B cell (primary cell): ENCODE results near the gene TMEM207. TPM values are rescaled to one million over a fixed set of nuclear protein-coding genes. Genes with fewer than 3 reads are reported as not detected.

Experiments
- ATAC-seq: fragments of 200-7000 bp; cut with Tn5 transposase; one replicate; pipeline ENCODE4 v1.10.0; 2021; ENCODE audit warnings: low read depth, mild to moderate bottlenecking, moderate number of reproducible peaks, moderate library complexity
- CTCF ChIA-PET: fragments of 350-600 bp; sonication (Branson Sonifier 250); formaldehyde crosslinking; loops from one replicate; lab custom pipeline; 2021; ENCODE audit warnings: antibody characterized with exemption, inconsistent platforms; lab: Charles Lee
- POLR2A ChIA-PET: fragments of 350-600 bp; sonication (Branson Sonifier 250); formaldehyde crosslinking; loops from one replicate; lab custom pipeline; 2021; ENCODE audit warnings: antibody characterized with exemption; lab: Charles Lee
- DNase-seq: peaks from one replicate; pipeline ENCODE4 v3.0.0; 2013
- H2AFZ ChIP-seq: 2 replicates; pipeline ENCODE4 v1.6.1; 2012; ENCODE audit warnings: mild to moderate bottlenecking, low read depth, low read length; ENCODE audit not compliant: insufficient read depth, poor library complexity, severe bottlenecking
- H3K27ac ChIP-seq, 2 donors: 1 replicate in 1 of 2; 2 replicates in 1 of 2; pipeline ENCODE4 v1.5.1; 2012 to 2013; ENCODE audit warnings: low read length in 2 of 2, mild to moderate bottlenecking in 2 of 2, moderate library complexity in 1 of 2
- H3K27me3 ChIP-seq, 4 experiments: fragments of 200-600 bp in 1 of 4; sonication (generic) in 1 of 4; replicated peaks in 1 of 4; 1 replicate in 2 of 4; 2 replicates in 2 of 4; pipeline versions ENCODE4 v1.6.1 to v1.7.0; 2013 to 2016; ENCODE audit warnings: low read length in 3 of 4, mild to moderate bottlenecking in 2 of 4, mixed read lengths in 1 of 4, moderate library complexity in 1 of 4; ENCODE audit not compliant: insufficient read depth in 4 of 4, control insufficient read depth in 3 of 4; ENCODE audit errors: control extremely low read depth in 1 of 4
- H3K36me3 ChIP-seq, 2 experiments: replicated peaks in 1 of 2; 1 replicate in 1 of 2; 2 replicates in 1 of 2; pipeline versions ENCODE4 v1.6.1 to v1.7.1; 2013; ENCODE audit warnings: low read length in 1 of 2; ENCODE audit not compliant: insufficient read depth in 2 of 2, control insufficient read depth in 1 of 2; ENCODE audit errors: control extremely low read depth in 1 of 2, extremely low read depth in 1 of 2
- H3K4me1 ChIP-seq, 2 donors: fragments of 200-600 bp in 1 of 2; sonication (generic) in 1 of 2; 1 replicate in 1 of 2; 2 replicates in 1 of 2; pipeline versions ENCODE4 v1.5.1 to v1.6.1; 2013 to 2017; ENCODE audit warnings: low read length in 2 of 2; ENCODE audit not compliant: control insufficient read depth in 2 of 2, insufficient read depth in 2 of 2
- H3K4me2 ChIP-seq: replicated peaks from 2 replicates; pipeline ENCODE3; 2012; ENCODE audit warnings: mild to moderate bottlenecking, low read depth, low read length; ENCODE audit not compliant: poor library complexity, severe bottlenecking
- H3K4me3 ChIP-seq, 5 experiments: fragments of 200-600 bp in 1 of 5; sonication (generic) in 1 of 5; 1 replicate in 3 of 5; 2 replicates in 2 of 5; pipeline versions ENCODE4 v1.5.1 to v1.7.0; 2011 to 2016; ENCODE audit warnings: low read length in 4 of 5, mild to moderate bottlenecking in 4 of 5, low read depth in 2 of 5, control low read depth in 1 of 5, moderate library complexity in 1 of 5; ENCODE audit not compliant: insufficient read depth in 1 of 5; ENCODE audit errors: control extremely low read depth in 1 of 5, extremely low read depth in 1 of 5
- H3K79me2 ChIP-seq: fragments of 200-600 bp; sonication (generic); one replicate; pipeline ENCODE4 v1.6.0; 2016; ENCODE audit warnings: low read length; ENCODE audit not compliant: control insufficient read depth, insufficient read depth
- H3K9ac ChIP-seq: fragments of 200-600 bp; sonication (generic); 2 replicates; pipeline ENCODE4 v1.6.1; 2017; ENCODE audit warnings: mild to moderate bottlenecking, low read length, moderate library complexity
- H3K9me3 ChIP-seq, 3 donors: one replicate each; pipeline versions ENCODE4 v1.6.1 to v1.7.1; 2013; ENCODE audit warnings: low read length in 2 of 3; ENCODE audit not compliant: control insufficient read depth in 2 of 3, insufficient read depth in 1 of 3; ENCODE audit errors: control extremely low read depth in 1 of 3
- H4K20me1 ChIP-seq: 2 replicates; pipeline ENCODE4 v1.6.0; 2012; ENCODE audit warnings: mild to moderate bottlenecking, low read length; ENCODE audit not compliant: insufficient read depth, control insufficient read depth, poor library complexity, severe bottlenecking
- H3K27ac Mint-ChIP-seq: one replicate; pipeline ENCODE4 v1.8.0; 2021; ENCODE audit warnings: mixed read lengths
- H3K27me3 Mint-ChIP-seq: one replicate; pipeline ENCODE4 v1.8.0; 2021; ENCODE audit warnings: mixed read lengths
- H3K4me1 Mint-ChIP-seq: one replicate; pipeline ENCODE4 v1.8.0; 2021; ENCODE audit warnings: mixed read lengths
- H3K4me3 Mint-ChIP-seq: one replicate; pipeline ENCODE4 v1.8.0; 2021; ENCODE audit warnings: mixed read lengths
- H3K9me3 Mint-ChIP-seq: one replicate; pipeline ENCODE4 v1.8.0; 2022; ENCODE audit warnings: mixed read lengths; ENCODE audit not compliant: insufficient read depth
- EZH2 ChIP-seq: IDR thresholded peaks from 2 replicates; pipeline ENCODE4 v1.6.1; 2012; ENCODE audit warnings: borderline replicate concordance, low read depth, mild to moderate bottlenecking, moderate library complexity, low read length; ENCODE audit not compliant: insufficient read depth, poor library complexity, severe bottlenecking
- WGBS: methylation state at CpG from one replicate; pipeline ENCODE4 v1.1.5; 2013; ENCODE audit warnings: missing lambda C conversion rate; ENCODE audit not compliant: insufficient coverage; 5-methylcytosine and 5-hydroxymethylcytosine counted together
- intact Hi-C: fragments of 100-400 bp; cut with micrococcal nuclease; formaldehyde crosslinking; loops from one replicate; pipeline ENCODE4 v1.10.0; 2022
- polyA plus RNA-seq: library from polyadenylated mRNA; depleted of rRNA; stranded (reverse); fragments of >200 nt; gene quantifications from 2 replicates; pipeline ENCODE4 v1.2.3, GENCODE V29; 2012
- total RNA-seq, 2 donors: library from RNA; stranded (reverse); fragments of 120-200 nt in 1 of 2; gene quantifications; 1 replicate in 1 of 2; 2 replicates in 1 of 2; pipeline versions ENCODE4 v1.2.3 to v1.2.4, GENCODE V29; 2013 to 2022
- TF ChIP-seq, protein P1 (sequence below): fragments of 200-600 bp; IDR thresholded peaks from one replicate; pipeline ENCODE4 v1.8.0; 2022; ENCODE audit warnings: antibody characterized with exemption, mild to moderate bottlenecking

Gene TMEM207
- total and polyA plus RNA-seq, 2 donors (not counting 1 experiment from before 2014, with no cell fraction given), result not detected

DNA sequence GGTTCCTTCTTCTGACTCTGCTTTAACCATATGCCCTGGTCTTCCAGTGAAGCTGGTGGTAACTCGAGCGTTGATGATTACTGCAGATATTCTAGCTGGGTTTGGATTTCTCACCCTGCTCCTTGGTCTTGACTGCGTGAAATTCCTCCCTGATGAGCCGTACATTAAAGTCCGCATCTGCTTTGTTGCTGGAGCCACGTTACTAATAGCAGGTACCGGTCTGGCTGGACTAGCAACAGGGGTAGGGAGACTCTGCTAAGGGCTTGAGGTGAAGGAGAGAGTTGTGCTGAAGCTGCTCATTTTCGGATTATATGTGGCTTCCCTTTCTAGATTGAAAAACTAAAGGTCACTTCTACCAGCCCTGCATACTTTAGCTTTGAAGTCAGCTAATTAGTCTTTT is 45.0 kb downstream of the TMEM207 start:
- Histone ChIP-seq H3K4me2 (no peak overlapping the region), H3K9ac (no peak overlapping the region), H3K36me3 (no peaks in the 10 kb centered on the region), H3K27ac (no peak overlapping the region), H3K4me3 (no peak overlapping the region), H3K9me3 (no peaks in the 10 kb centered on the region), H3K79me2 (no peaks in the 10 kb centered on the region), H2AFZ (no peak overlapping the region), H3K27me3 (no peaks in the 10 kb centered on the region), H3K4me1 (no peaks in the 10 kb centered on the region), H4K20me1 (no peaks in the 10 kb centered on the region)
- ChIA-PET CTCF (no interaction called here), POLR2A (no interaction called here)
- Mint-ChIP-seq H3K27ac (no peak overlapping the region), H3K4me1 (no peaks in the 10 kb centered on the region), H3K4me3 (no peak overlapping the region), H3K27me3 (no peaks in the 10 kb centered on the region), H3K9me3 (no peaks in the 10 kb centered on the region)
- ATAC-seq (no peak), DNase-seq (no peak)
- no peak for TF ChIP-seq EZH2
- TF ChIP-seq, protein P1, sequence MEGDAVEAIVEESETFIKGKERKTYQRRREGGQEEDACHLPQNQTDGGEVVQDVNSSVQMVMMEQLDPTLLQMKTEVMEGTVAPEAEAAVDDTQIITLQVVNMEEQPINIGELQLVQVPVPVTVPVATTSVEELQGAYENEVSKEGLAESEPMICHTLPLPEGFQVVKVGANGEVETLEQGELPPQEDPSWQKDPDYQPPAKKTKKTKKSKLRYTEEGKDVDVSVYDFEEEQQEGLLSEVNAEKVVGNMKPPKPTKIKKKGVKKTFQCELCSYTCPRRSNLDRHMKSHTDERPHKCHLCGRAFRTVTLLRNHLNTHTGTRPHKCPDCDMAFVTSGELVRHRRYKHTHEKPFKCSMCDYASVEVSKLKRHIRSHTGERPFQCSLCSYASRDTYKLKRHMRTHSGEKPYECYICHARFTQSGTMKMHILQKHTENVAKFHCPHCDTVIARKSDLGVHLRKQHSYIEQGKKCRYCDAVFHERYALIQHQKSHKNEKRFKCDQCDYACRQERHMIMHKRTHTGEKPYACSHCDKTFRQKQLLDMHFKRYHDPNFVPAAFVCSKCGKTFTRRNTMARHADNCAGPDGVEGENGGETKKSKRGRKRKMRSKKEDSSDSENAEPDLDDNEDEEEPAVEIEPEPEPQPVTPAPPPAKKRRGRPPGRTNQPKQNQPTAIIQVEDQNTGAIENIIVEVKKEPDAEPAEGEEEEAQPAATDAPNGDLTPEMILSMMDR, result no peak
- intact Hi-C loops, result no loop called here
- 91% methylated on average over 7 of the region's 8 CpGs for WGBS

DNA sequence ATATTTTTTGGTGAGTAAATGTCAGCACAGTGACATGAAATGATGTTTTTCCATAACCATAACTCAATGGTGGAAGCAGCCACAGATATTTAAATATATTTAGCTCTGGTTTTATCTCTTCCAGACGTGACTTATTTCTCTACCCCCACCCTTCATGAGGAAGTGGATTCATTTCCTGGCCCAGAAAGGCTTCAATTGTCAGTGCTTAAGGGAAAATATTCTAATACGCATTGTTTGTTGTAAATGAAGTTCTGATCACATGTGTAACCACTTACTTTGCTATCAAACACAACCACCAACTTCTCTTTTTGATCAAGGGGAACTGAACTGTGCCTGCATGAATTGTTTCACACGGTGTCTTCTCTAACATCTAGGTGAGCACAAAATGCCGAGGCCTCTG is 47.7 kb downstream of the TMEM207 start:
- CTCF ChIA-PET, result no interaction called here

More for the DNA sequence above, 47.7 kb downstream of the TMEM207 start:
- intact Hi-C loops, result no loop called here
- Histone ChIP-seq H4K20me1 (no peaks in the 10 kb centered on the region), H3K9me3 (no peaks in the 10 kb centered on the region), H3K36me3 (no peaks in the 10 kb centered on the region), H3K9ac (no peak overlapping the region), H3K4me2 (no peak overlapping the region), H3K27me3 (no peaks in the 10 kb centered on the region), H3K27ac (no peak overlapping the region), H3K4me1 (no peaks in the 10 kb centered on the region), H2AFZ (no peak overlapping the region), H3K4me3 (no peak overlapping the region), H3K79me2 (no peaks in the 10 kb centered on the region)
- TF ChIP-seq, protein P1, result no peak
- TF ChIP-seq EZH2, result no peak
- Mint-ChIP-seq H3K4me3 (no peak overlapping the region), H3K27me3 (no peaks in the 10 kb centered on the region), H3K4me1 (no peaks in the 10 kb centered on the region), H3K9me3 (no peaks in the 10 kb centered on the region), H3K27ac (no peak overlapping the region)
- DNase-seq (no peak), ATAC-seq (no peak)
- POLR2A ChIA-PET, result no interaction called here
- 38% methylated on average over 2 of the region's 4 CpGs for WGBS
